Measurements from ENCODE around the gene USP35.
"Not testable (repeated sequence)": the region's sequence is repeated elsewhere in the genome, so short reads cannot be mapped to it uniquely, and the experiment has no call there.

The USP35 gene

DNA sequence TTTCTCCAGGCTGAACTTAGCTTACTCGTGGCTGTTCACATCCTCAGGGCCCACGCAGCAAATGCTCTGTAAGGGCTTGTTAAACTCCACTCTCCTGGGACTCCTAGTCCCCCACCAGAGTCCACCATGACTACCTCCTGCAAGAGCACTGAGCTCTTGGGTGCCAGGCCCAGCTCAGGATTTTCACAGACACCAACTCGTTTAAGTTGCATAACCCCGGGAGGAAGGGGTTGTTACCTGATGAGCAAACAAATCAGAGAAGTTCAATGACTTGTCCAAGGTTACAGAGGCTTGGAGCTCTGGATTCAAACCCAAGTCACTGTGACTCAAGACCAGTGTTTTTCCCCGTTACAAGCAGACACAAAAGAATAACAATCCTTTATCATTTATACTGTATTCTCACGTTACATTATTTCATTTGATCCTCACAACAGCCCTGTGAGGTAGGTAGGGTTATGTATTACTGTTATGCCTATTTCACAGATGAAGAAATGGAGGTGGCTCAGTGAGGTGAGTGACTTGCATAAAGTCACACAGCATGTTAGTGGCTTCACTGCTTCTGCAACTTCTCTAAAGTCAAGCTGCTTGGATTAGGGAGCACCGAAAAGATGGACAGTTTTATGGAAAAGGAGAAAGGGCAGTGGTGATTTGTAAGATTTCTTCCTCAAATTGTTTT is 17.7 kb upstream of the USP35 start:
- DNase-seq (ENCODE audit: low read depth): no peak

DNA sequence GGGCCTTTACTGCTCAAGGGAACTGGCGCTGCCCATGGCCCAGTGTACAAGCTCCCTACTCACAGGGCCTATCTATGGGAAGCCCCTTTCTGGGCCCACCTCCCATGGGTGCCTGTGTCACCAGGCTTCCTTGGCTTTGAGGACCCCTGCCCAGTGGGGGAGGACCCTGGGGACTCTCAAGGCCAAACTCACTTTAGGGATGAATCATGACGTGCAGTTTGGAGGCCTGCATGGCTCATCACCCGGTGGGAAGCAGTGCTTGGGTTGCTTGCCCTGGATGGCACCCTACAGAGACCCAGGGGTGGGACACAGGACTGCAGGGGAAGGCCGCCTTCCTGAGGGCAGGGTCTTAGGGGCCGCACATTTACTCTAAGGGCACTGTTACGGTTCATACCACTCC is 16.8 kb upstream of the USP35 start:
- DNase-seq (ENCODE audit: low read depth): no peak

DNA sequence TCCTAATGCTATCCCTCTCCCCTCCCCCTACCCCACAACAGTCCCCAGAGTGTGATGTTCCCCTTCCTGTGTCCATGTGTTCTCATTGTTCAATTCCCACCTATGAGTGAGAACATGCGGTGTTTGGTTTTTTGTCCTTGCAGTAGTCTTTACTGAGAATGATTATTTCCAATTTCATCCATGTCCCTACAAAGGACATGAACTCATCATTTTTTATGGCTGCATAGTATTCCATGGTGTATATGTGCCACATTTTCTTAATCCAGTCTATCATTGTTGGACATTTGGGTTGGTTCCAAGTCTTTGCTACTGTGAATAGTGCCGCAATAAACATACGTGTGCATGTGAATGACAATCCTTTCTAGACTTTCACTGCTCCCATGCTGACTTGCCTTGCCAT is 12.9 kb upstream of the USP35 start:
- DNase-seq (ENCODE audit: low read depth): not testable (repeated sequence)

DNA sequence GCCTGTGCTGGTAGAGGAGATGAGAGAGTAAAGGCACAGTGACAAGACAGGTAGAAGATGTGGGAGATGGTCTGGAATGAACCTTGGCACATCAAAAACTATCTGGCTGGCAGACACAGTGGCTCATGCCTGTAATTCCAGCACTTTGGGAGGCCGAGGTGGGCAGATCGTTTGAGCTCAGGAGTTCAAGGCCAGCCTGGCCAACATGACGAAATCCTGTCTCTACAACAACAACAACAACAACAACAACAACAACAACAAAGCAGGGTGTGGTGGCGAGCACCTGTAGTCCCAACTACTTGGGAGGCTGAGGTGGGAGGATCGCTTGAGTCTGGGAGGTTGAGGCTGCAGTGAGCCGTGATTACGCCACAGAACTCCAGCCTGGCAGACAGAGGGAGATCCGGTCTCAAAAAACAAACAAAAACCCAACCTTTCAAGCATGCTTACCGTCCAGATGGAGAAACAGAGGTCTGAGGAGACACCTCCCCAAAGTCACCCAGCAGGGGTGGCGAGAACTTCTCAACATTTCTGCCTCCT is 12.0 kb upstream of the USP35 start:
- DNase-seq (ENCODE audit: low read depth): no peak

DNA sequence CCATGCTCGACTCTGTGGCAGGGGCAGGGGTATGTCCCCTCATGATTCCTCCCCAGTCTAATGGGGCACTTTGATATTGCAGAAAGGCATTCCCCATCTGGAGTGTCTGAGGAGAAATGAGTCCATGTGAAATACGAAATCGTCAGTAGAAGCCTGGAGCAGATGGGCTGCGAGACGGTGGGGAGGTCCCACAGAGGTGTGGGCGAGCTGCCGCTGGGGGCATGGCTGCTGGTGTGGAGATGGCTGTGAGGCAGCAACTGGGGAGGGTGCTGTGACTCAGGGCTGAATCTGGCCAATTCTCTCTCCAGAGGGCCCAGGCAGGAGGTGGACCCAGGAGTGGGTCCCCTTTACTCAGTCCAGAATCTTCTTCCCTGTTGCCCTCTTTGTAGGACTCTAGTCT is 11.5 kb upstream of the USP35 start:
- no peak for DNase-seq (ENCODE audit: low read depth)

DNA sequence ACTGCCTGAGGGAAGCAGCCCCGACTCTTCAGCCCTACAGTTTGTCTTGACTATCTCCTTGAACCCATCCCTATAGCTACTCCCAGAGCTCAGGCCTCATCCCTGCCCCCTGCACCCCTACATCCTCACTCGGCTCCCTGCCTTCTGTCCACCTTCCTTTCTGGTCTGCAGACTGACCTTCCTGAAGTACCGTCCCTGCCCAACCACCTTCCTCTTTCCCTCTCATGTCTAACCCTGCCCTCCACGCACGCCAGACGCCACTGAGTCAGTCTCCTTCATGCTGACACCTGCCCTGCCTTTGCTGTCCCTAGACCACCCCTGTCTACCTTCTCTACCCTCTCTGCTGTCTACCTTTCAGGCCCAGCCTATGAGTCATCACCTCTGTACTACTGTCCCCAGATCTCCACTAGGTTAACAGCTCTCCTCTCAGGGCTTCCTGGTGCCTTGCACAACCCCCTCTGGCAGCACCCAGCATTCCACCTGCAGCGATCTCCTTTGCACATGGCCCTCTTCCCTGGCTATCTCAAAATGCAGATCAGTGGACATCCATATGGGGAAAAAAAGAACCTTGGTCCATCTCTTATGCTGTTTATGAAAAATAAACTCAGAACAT is 9.2 kb upstream of the USP35 start:
- DNase-seq (ENCODE audit: low read depth): no peak

DNA sequence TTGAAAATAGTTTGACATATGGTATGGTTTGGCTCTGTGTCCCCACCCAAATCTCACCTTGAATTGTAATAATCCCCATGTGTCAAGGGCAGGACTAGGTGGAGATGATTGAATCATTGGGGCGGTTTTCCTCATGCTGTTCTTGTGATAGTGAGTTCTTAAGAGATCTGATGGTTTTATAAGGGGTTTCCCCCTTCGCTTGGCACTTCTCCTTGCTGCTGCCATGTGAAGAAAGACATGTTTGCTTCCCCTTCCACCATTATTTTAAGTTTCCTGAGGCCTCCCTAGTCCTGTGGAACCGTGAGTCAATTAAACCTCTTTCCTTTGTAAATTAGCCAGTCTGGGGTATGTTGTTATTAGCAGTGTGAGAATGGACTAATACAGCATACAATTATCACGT is 8.0 kb upstream of the USP35 start:
- DNase-seq (ENCODE audit: low read depth): no peak

DNA sequence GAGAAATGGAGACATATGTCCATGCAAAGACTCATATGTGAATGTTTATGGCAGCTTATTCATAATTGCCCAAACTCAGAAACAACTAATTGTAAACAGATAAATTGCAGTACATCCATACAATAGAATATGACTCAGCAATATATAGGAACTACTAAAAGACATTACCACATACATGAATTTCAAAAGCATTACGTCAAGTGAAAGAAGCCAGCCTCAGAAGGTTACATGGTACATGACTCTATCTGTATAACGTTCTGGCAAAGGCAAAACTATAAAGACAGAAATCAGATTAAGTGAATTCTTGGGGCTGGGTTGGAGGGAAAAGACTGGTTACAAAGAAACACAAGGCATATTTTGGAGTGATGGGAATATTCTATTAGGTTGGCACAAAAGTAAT is 7.5 kb upstream of the USP35 start:
- DNase-seq (ENCODE audit: low read depth): no peak

DNA sequence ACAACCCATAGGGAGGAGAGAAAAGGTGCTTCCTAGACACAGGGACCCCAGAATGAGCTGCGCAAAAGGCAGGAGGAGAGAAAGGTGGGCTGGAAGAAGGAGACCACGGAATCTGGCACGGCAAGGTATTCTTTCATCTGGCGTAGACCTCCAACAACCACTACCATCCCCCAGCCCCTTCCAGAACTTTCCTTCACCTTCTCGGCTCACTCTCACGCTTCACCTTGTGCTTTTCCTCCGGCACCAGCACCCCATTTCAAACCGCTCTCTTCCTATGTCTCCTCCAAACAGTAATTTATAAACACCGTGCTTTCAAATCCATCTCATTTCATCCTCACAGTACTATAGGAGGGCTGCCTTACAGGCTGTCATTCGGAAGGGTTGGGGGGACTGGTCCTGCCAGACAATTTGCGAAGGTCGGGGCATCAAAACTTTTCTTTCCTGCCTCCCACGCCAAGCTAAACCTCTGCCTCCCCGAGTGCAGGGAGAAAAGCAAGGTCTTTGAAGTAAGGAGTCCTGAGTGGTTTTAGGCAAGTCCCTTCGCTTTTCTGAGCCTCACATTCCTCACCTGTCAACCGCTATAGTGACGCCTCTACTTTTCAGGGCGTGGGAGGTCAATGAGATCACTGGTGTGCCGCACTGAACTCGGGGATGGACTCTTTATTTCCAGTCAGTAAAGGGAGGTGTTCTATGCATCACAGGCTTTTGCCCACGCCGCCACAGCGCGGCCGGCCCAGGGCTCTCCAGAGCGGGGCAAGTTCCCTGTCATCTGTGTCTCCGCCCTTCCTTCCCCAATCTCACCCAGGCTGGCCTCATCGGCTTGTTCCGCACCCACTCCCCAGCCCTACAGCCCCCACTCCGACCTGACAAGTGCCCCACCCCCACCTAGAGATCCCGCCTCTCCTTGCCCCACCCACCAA is 1.1 kb upstream of the USP35 start:
- peak; percentile 70 for DNase-seq (ENCODE audit: low read depth)

DNA sequence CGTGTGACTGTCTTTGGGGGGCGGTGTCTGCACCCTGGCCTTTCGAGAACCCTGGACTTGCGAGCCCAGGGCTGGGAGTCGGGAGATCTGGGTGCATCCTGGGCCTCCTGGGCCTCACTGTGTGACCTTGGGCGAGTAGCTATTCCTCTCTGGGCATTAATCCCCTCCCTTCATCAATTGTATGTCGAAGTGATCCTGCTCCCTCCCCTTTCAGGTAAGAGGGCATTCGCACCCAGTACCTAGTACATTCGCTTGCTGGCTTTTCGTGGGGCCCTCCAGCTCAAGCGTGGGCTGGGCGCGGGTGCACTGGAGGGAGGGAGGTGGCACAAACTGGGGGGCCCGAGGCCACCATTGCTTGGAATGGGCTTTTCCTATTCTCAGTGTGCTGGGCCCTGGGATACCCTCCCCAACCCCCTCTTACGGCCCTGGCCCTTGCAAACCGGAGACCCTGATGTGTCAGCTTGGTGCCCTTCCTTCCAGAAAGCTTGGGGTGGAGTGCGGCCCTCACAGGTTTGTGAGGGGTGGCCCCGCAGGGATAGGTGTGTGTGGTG is 530 bp downstream of the USP35 start:
- no peak for DNase-seq (ENCODE audit: low read depth)

DNA sequence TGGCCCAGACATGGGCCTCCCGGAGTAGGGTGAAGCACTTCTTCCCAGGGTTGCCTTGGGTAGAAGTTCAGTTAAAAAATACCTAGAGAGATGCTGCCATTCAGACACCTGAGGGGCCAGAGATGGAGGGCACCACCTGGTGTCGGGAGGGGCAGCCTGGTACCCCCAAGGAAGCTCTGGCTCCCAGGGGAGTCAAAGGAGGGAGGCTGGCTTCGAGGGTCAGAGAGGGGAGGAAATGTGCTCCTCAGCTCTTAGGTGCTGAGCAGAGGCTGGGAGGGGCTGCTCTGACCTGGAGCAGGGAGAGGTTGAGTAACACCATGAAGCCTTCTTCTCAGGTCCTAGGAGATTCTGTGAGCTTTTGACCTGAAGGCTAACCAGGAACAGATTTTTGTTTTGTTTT is 1.1 kb downstream of the USP35 start:
- DNase-seq (ENCODE audit: low read depth): no peak

DNA sequence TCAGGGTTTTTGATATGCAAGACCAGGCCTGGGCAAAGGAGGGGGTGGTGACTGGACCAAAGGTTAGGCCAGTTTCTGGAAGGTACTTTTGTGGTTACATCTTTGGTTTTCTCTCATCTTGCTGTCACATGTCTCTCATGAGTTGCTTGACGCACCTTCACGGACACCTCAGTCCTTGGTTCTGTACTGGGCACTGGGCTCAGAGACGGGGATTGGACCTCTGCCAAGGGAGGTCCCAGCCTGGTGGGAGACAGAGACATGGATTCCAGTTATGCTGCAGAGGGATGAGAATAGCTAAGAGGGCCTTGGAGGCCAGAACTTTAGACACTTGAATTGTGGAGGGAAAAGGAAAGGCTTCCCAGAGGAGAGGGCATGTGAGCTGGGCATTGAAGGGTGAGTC is 1.7 kb downstream of the USP35 start:
- no peak for DNase-seq (ENCODE audit: low read depth)

DNA sequence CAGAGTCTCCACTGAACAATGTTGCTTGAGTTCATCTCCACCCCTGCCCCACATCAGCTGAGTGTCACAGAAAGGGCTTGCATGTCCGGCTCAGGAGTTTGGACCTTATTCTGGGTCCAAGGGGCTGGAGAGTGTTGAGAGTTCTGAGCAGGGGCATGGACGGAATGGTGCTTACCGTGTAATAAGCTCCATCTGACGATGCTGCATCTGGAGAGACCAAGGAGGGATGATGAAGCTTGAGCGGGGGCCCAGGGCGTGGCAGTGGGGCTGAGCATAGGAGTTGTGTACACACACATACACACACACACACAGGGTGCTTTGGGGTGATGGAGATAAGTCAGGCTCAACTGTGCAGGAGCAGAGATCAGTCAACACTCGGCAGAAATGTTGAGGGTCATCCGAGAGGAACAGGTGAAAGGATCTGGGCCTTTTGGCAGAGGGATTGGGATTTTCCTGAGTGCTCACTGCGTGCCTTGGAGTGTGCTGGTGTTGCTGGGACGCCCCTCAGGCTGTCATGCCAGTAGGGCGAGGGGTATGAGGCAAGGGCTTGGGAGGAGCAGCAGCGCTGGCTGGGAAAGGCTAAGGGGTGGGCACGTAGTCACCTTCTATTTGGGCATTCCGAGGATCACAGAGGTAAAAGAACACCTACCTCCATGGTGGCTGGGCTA is 2.3 kb downstream of the USP35 start:
- no peak for DNase-seq (ENCODE audit: low read depth)

DNA sequence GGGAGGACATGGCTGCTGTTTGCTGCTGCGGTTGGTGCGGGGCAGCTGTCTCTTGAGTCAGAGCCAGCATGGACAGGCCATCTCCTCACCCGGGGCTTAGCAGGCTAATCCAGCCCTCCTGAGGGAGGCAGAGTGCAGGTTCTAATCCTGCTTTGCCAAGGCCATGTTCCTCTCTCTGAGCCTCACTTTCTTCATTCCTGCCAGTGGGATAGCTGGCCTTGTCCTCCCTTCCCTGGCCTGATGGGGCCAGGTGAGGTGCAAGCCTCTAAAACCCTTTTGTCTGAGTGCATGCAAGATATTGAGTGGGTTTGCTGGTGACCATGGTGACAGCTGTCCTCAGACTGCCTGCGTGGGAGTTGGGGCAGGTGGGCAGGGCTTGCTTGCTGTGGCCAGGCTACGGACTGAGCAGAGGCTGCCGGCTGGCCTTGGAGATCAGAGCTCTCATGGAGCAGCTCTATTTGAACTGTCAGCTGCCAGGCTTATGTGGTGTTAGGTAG is 3.6 kb downstream of the USP35 start:
- DNase-seq (ENCODE audit: low read depth): no peak

DNA sequence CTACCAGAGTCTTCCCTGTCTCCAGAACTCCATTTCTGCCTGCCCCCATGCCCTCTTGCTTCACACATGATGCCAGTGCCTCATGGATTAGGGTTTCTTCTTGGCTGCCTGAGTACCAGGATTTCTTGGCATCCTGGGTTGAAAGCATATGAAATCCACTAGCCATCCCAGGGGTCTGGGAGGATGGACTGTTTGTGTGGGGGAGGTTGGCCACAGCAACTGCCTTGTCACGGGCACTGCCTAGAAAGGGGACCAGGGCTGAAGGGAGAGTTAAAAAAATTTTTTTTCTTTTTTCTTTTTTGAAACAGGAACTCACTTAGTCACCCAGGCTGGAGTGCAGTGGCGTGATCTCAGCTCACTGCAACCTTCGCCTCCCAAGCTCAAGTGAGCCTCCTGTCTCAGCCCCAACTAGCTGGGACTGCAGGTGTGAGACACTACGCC is 4.2 kb downstream of the USP35 start:
- no peak for DNase-seq (ENCODE audit: low read depth)

DNA sequence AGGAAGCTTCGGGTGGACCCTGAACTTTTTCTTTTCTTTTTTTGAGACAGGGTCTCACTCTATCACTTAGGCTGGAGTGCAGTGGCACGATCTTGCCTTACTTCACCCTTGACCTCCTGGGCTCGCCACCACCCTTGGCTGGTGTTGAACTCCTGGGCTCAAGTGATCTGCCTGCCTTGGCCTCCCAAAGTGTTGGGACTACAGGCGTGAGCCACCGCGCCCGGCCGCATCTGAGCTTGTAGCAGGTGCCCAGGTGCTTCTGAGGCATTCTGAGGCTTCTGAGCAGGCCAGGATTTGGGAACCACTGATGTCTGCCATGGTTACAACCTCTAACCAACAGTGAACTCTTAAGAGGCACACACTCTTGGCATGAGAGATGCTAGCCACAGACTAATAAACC is 5.1 kb downstream of the USP35 start:
- DNase-seq (ENCODE audit: low read depth): no peak

DNA sequence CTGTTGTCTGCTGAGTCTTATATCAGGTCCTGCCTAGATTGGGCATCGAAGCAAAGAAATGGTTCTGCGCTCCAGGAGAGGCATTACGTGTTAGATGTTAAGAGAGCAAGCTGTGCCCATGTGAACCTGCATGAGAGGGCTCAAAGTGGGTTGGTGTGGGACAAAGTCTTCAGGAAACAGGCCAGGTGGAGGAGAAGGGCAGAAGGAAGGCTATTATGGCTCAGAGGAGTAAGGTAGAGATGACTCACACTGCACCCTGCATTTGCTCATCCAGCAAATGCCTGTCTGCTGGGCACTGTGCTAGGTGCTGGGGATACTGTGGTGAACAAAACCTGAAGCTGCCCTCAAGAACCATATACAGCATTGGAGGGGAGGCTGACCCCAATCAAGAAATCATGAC is 5.8 kb downstream of the USP35 start:
- DNase-seq (ENCODE audit: low read depth): no peak

DNA sequence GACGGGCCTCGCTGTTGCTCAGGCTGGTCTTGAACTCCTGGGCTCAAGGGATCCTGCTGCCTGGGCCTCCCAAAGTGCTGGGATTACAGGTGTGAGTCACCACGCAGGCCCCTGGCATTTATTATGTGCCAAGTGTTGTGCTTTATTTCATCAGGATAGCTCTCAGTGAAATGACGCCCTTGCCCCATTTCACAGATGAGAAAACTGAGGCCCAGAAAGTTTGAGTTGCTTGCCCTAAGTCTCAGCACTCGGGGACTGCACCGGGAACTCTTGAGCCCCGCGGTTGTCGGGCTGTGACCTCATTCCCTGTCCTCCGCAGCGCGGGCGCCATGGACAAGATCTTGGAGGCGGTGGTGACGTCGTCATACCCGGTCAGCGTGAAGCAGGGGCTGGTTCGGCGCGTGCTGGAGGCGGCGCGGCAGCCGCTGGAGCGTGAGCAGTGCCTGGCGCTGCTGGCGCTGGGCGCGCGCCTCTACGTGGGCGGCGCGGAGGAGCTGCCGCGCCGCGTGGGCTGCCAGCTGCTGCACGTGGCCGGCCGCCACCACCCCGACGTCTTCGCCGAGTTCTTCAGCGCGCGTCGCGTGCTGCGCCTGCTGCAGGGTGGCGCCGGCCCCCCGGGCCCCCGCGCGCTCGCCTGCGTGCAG is 7.3 kb downstream of the USP35 start:
- no peak for DNase-seq (ENCODE audit: low read depth)

DNA sequence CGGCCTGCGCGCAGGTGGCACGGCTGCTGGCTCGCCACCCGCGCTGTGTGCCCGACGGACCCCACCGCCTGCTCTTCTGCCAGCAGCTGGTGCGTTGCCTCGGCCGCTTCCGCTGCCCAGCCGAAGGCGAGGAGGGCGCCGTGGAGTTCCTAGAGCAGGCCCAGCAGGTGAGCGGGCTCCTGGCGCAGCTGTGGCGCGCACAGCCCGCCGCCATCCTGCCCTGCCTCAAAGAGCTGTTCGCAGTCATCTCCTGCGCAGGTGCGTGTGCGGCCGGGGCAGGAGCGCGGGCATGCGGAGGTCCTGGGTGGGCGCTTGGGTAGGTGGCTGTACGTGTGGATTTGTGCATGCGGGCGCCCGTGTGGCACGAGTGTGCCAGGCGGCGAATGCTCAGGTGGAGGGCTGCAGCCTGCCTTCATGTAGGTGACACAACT is 8.0 kb downstream of the USP35 start:
- DNase-seq (ENCODE audit: low read depth): no peak

DNA sequence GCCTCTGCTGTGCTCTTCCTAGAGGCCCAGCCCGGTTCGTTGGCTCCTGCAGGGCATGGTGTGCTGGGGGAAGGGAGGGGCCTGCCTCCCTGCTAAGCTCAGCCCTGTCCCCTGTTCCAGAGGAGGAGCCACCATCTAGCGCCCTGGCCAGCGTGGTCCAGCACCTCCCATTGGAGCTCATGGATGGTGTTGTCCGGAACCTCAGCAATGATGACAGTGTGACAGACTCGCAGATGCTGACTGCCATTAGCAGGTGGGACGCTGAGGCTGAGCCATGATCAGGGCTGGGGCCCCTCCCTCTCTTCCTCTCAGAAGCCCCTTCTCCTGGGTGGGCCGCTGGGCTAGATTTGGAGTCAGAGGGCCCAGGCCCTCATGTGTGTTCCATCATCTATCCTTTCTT is 9.1 kb downstream of the USP35 start:
- DNase-seq (ENCODE audit: low read depth): no peak

DNA sequence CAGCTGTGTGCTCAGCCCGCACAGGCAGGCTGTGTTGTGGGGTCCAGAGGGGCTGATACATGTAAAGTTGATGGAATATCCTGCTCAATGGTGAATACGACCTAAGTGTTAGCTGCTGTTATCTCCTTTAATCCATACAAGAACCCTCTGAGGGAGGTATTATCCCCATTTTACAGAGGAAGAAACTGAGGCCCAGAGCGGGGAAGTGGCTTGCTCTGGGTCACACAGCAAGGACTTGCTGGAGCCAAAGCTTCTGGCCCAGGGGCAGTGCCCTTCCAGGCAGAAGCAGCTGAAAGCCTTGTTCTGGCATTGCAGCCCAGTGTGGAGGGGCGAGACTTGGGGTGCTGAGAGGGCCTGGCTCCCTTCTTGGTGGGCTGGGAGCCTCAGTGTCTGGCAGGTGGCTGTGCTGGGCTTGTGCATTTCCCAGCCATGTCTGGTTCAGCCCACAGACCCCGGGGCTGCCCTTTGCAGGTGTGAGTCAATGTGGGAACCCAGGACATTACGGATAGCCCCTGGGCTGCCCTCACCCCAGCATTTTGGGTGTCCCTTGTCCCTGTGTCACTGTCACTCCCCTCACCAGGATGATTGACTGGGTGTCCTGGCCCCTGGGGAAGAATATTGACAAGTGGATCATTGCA is 10.4 kb downstream of the USP35 start:
- DNase-seq (ENCODE audit: low read depth): no peak

Measured in activated T-cell treated with anti-CD3 and anti-CD28 coated beads for 24 hours (primary cell).